SK-N-SH (cell line): Measurements from ENCODE around the gene CAPG. TPM values are rescaled to one million over a fixed set of nuclear protein-coding genes. Genes with fewer than 3 reads are reported as not detected.

ENCODE experiments used
- CTCF ChIA-PET: fragments of 300-600, 350-600 bp; formaldehyde crosslinking; extraction: SDS; loops from one replicate; lab custom pipeline; 2021; lab: Yijun Ruan, JAX
- POLR2A ChIA-PET: fragments of 350-600 bp; sonication (Branson Sonifier 250); formaldehyde crosslinking; extraction: SDS; loops from one replicate; lab custom pipeline; 2020; ENCODE audit warnings: antibody characterized with exemption, inconsistent platforms; lab: Yijun Ruan, JAX
- DNase-seq: peaks from one replicate; pipeline ENCODE4 v3.0.0; 2012
- H2AFZ ChIP-seq: fragments of 200-600 bp; sonication (generic); 2 replicates; pipeline ENCODE4 v1.8.1; 2016; ENCODE audit warnings: antibody characterized with exemption, mild to moderate bottlenecking, low read depth
- H3F3A ChIP-seq: fragments of 200-600 bp; sonication (generic); replicated peaks from 2 replicates; pipeline ENCODE3; 2016; ENCODE audit warnings: antibody characterized with exemption, mild to moderate bottlenecking; ENCODE audit not compliant: insufficient read depth
- H3K27ac ChIP-seq, 2 experiments: fragments of 200-500 bp in 1 of 2; fragments of 200-600 bp in 1 of 2; sonication (Bioruptor generic) in 1 of 2; sonication (generic), shearing (Covaris generic) in 1 of 2; 2 replicates each; pipeline versions ENCODE4 v1.5.1 to v1.6.1; 2014 to 2016; ENCODE audit warnings: low read depth in 2 of 2, inconsistent platforms in 1 of 2, low read length in 1 of 2, mild to moderate bottlenecking in 1 of 2, mixed read lengths in 1 of 2
- H3K27me3 ChIP-seq: fragments of 200-600 bp; sonication (generic), shearing (Covaris generic); 2 replicates; pipeline ENCODE4 v1.6.1; 2016; ENCODE audit warnings: mixed run types; ENCODE audit not compliant: insufficient read depth
- H3K36me3 ChIP-seq, 2 experiments: fragments of 200-500 bp in 1 of 2; fragments of 200-600 bp in 1 of 2; sonication (Bioruptor generic) in 1 of 2; sonication (generic) in 1 of 2; replicated peaks in 1 of 2; 2 replicates each; pipeline versions ENCODE3 to v1.5.1; 2014 to 2016; ENCODE audit warnings: low read length in 1 of 2, mild to moderate bottlenecking in 1 of 2; ENCODE audit not compliant: insufficient read depth in 2 of 2, control insufficient read depth in 1 of 2
- H3K4me1 ChIP-seq, 2 experiments: fragments of 200-500 bp in 1 of 2; fragments of 200-600 bp in 1 of 2; sonication (Bioruptor generic) in 1 of 2; sonication (generic), shearing (Covaris generic) in 1 of 2; 2 replicates each; pipeline versions ENCODE4 v1.5.1 to v1.6.1; 2014 to 2016; ENCODE audit warnings: low read depth in 1 of 2, low read length in 1 of 2, mixed run types in 1 of 2; ENCODE audit not compliant: insufficient read depth in 2 of 2, control insufficient read depth in 1 of 2
- H3K4me2 ChIP-seq: fragments of 200-600 bp; sonication (generic), shearing (Covaris generic); 2 replicates; pipeline ENCODE4 v1.6.1; 2017; ENCODE audit warnings: mixed run types
- H3K4me3 ChIP-seq, 2 experiments: fragments of 200-500 bp in 1 of 2; fragments of 200-600 bp in 1 of 2; sonication (Bioruptor generic) in 1 of 2; sonication (generic), shearing (Covaris generic) in 1 of 2; 2 replicates each; pipeline versions ENCODE4 v1.5.1 to v1.8.1; 2014 to 2016; ENCODE audit warnings: low read depth in 2 of 2, inconsistent platforms in 1 of 2, low read length in 1 of 2, mild to moderate bottlenecking in 1 of 2, mixed read lengths in 1 of 2, moderate library complexity in 1 of 2
- H3K79me2 ChIP-seq: fragments of 200-600 bp; sonication (generic); 2 replicates; pipeline ENCODE4 v1.8.1; 2017; ENCODE audit warnings: mild to moderate bottlenecking; ENCODE audit not compliant: insufficient read depth
- H3K9ac ChIP-seq: fragments of 200-600 bp; sonication (generic); 2 replicates; pipeline ENCODE4 v1.6.1; 2017; ENCODE audit warnings: mixed run types
- H3K9me2 ChIP-seq: fragments of 200-600 bp; sonication (generic); 2 replicates; pipeline ENCODE4 v1.6.1; 2017; ENCODE audit warnings: mixed run types
- H3K9me3 ChIP-seq: fragments of 200-600 bp; sonication (generic); 2 replicates; pipeline ENCODE4 v1.6.1; 2017; ENCODE audit warnings: mixed run types, mild to moderate bottlenecking, moderate library complexity
- H4K20me1 ChIP-seq: fragments of 200-600 bp; sonication (generic); 2 replicates; pipeline ENCODE4 v1.6.1; 2017; ENCODE audit warnings: mild to moderate bottlenecking, mixed run types; ENCODE audit not compliant: insufficient read depth
- CHD2 ChIP-seq: fragments of 150-350 bp; IDR thresholded peaks from 2 replicates; pipeline ENCODE4 v1.6.1; 2018; ENCODE audit warnings: low read length; ENCODE audit not compliant: partially characterized antibody
- ELF1 ChIP-seq: IDR thresholded peaks from 2 replicates; pipeline ENCODE4 v1.4.0; 2012
- EP300 ChIP-seq, 2 experiments: IDR thresholded peaks; 2 replicates each; pipeline versions ENCODE4 v1.4.0 to v1.6.1; 2012; ENCODE audit warnings: borderline replicate concordance in 1 of 2, low read depth in 1 of 2, low read length in 1 of 2
- FOSL2 ChIP-seq: IDR thresholded peaks from 2 replicates; pipeline ENCODE4 v1.4.0; 2012; ENCODE audit warnings: low read depth, mild to moderate bottlenecking, moderate library complexity, borderline replicate concordance
- FOXJ3 ChIP-seq: sonication (generic); formaldehyde crosslinking; IDR thresholded peaks from 2 replicates; pipeline ENCODE4 v1.5.1; 2020; ENCODE audit warnings: mild to moderate bottlenecking, missing genetic modification reagents
- JUND ChIP-seq: IDR thresholded peaks from 2 replicates; pipeline ENCODE4 v1.4.0; 2012
- MAX ChIP-seq: IDR thresholded peaks from 2 replicates; pipeline ENCODE4 v1.4.0; 2012; ENCODE audit warnings: low read depth
- MEF2A ChIP-seq: IDR thresholded peaks from 2 replicates; pipeline ENCODE4 v1.4.0; 2012; ENCODE audit warnings: low read depth, borderline replicate concordance
- NFIC ChIP-seq: IDR thresholded peaks from 2 replicates; pipeline ENCODE4 v1.4.0; 2012; ENCODE audit warnings: borderline replicate concordance
- PBX3 ChIP-seq: IDR thresholded peaks from 2 replicates; pipeline ENCODE4; 2012
- SIN3A ChIP-seq: IDR thresholded peaks from 2 replicates; pipeline ENCODE4 v1.6.1; 2012; ENCODE audit warnings: low read depth, mild to moderate bottlenecking, low read length, moderate library complexity, borderline replicate concordance
- USF2 ChIP-seq: fragments of 150-350 bp; IDR thresholded peaks from 2 replicates; pipeline ENCODE4 v1.6.1; 2017; ENCODE audit warnings: antibody characterized with exemption, low read length, low read depth, borderline replicate concordance
- YY1 ChIP-seq: IDR thresholded peaks from 2 replicates; pipeline ENCODE4 v1.4.0; 2012; ENCODE audit warnings: low read depth, mild to moderate bottlenecking
- WGBS: methylation state at CpG from one replicate; pipeline ENCODE4 v1.1.6; 2017; ENCODE audit warnings: low lambda C conversion rate; 5-methylcytosine and 5-hydroxymethylcytosine counted together
- polyA plus RNA-seq, 3 experiments: library from polyadenylated mRNA; depleted of rRNA; stranded (reverse); fragments of >200 nt; gene quantifications; 2 replicates each; pipeline ENCODE4 v1.2.3, GENCODE V29; 2012

Gene CAPG
- polyA plus RNA-seq, 1 of the 3 experiments (the other 2 are of a cell fraction), result 1.2 TPM

GRCh38 chr2:85376291-85377065, 33.7 kb downstream of the CAPG start (continued):
- TF ChIP-seq PBX3 (no peak), FOXJ3 (CRISPR knock-in tag) (no peak), MAX (no peak), MEF2A (no peak)

GRCh38 chr2:85371045-85371444, 39.1 kb downstream of the CAPG start:
- POLR2A ChIA-PET, result no interaction called here
- Histone ChIP-seq H3K4me3 (no peak overlapping the region), H3K79me2 (no peaks in the 10 kb centered on the region), H3K4me2 (no peak overlapping the region), H3K27me3 (no peaks in the 10 kb centered on the region), H2AFZ (no peak overlapping the region)
- CTCF ChIA-PET, result interaction anchor here (0.9 to 1.8 kb wide), 4 partner anchors 22 to 334 kb away, joined by 3 to 5 read pairs (median 3); no protein-coding TSS in a partner anchor
- WGBS, result 96% methylated on average over 9 of the region's 11 CpGs
- no peak for TF ChIP-seq SIN3A
- no peak for TF ChIP-seq FOSL2
- no peak for TF ChIP-seq CHD2
- no peak for TF ChIP-seq NFIC
- TF ChIP-seq EP300 (IDR thresholded peaks at IDR 0.05; ENCODE audit: borderline replicate concordance in 1 of 2, low read depth in 1 of 2, low read length in 1 of 2), result no peak
- no peak for TF ChIP-seq JUND
- TF ChIP-seq YY1, result no peak
- no peak for TF ChIP-seq USF2
- TF ChIP-seq FOXJ3 (CRISPR knock-in tag), result no peak
- no peak for TF ChIP-seq ELF1
- TF ChIP-seq, all 33 proteins: peak for 0
- Histone ChIP-seq H4K20me1 (no peaks in the 10 kb centered on the region), H3K4me1 (no peaks in the 10 kb centered on the region), H3K9me3 (no peaks in the 10 kb centered on the region), H3K9me2 (no peaks in the 10 kb centered on the region), H3F3A (no peaks in the 10 kb centered on the region), H3K9ac (no peak overlapping the region), H3K27ac (no peak overlapping the region), H3K36me3 (peaks cover 0 to 18% of the 10 kb centered on the region in 2 experiments)
- no peak for DNase-seq

GRCh38 chr2:85369500-85369899, 40.7 kb downstream of the CAPG start:
- H3K4me2 ChIP-seq, result no peak overlapping the region
- no peaks in the 10 kb centered on the region for H4K20me1 ChIP-seq
- H3K27me3 ChIP-seq, result no peaks in the 10 kb centered on the region
- no peak overlapping the region for H3K27ac ChIP-seq
- no peaks in the 10 kb centered on the region for H3K9me3 ChIP-seq
- H3F3A ChIP-seq, result no peaks in the 10 kb centered on the region
- no peaks in the 10 kb centered on the region for H3K79me2 ChIP-seq
- POLR2A ChIA-PET, result no interaction called here
- H3K4me1 ChIP-seq, result no peaks in the 10 kb centered on the region
- H2AFZ ChIP-seq, result no peak overlapping the region
- peaks cover 0 to 18% of the 10 kb centered on the region in 2 experiments for H3K36me3 ChIP-seq
- DNase-seq, result no peak
- H3K9ac ChIP-seq, result no peak overlapping the region
- no peak overlapping the region for H3K4me3 ChIP-seq
- WGBS, result 88% methylated on average over 5 of the region's 5 CpGs
- CTCF ChIA-PET, result interaction anchor here (0.5 to 1.3 kb wide), 2 partner anchors 16 to 29 kb away, joined by 3 read pairs; no protein-coding TSS in a partner anchor
- TF ChIP-seq FOXJ3 (CRISPR knock-in tag), result no peak
- TF ChIP-seq, all 33 proteins: peak for 0
- no peaks in the 10 kb centered on the region for H3K9me2 ChIP-seq
